NCI-H2107 (cell line): ENCODE results near the gene TMEM11.

Source experiments
- DNase-seq: peaks from one replicate; lab custom pipeline; 2025; lab: John Stamatoyannopoulos, UW

Gene TMEM11

GRCh38 chr17:21184570-21184969 is 29.4 kb downstream of the TMEM11 start:
- DNase-seq: no peak

- DNase-seq: no peak
These were observed 30.5 kb downstream of the TMEM11 start for GRCh38 chr17:21183468-21183867.

GRCh38 chr17:21177854-21178600 is 35.9 kb downstream of the TMEM11 start:
- no peak for DNase-seq

- DNase-seq: no peak
These were observed 36.6 kb downstream of the TMEM11 start for GRCh38 chr17:21177401-21177800.

GRCh38 chr17:21176773-21177395 is 37.1 kb downstream of the TMEM11 start:
- no peak for DNase-seq

- no peak for DNase-seq
These were observed 39.2 kb downstream of the TMEM11 start for GRCh38 chr17:21174713-21175112.

GRCh38 chr17:21174186-21174585 is 39.8 kb downstream of the TMEM11 start:
- no peak for DNase-seq

GRCh38 chr17:21173543-21173942 is 40.4 kb downstream of the TMEM11 start:
- DNase-seq: no peak

GRCh38 chr17:21172846-21173245 is 41.1 kb downstream of the TMEM11 start:
- DNase-seq: no peak

GRCh38 chr17:21171970-21172510 is 41.9 kb downstream of the TMEM11 start:
- no peak for DNase-seq

GRCh38 chr17:21171309-21171922 is 42.5 kb downstream of the TMEM11 start:
- no peak for DNase-seq

GRCh38 chr17:21170809-21171208 is 43.2 kb downstream of the TMEM11 start:
- DNase-seq: no peak

GRCh38 chr17:21169496-21169895 is 44.5 kb downstream of the TMEM11 start:
- DNase-seq: no peak

- no peak for DNase-seq
These were observed 45.5 kb downstream of the TMEM11 start for GRCh38 chr17:21168555-21168865.

GRCh38 chr17:21167303-21167702 is 46.7 kb downstream of the TMEM11 start:
- DNase-seq: no peak

- DNase-seq: no peak
These were observed 47.3 kb downstream of the TMEM11 start for GRCh38 chr17:21166595-21167210.

GRCh38 chr17:21165922-21166594 is 47.9 kb downstream of the TMEM11 start:
- DNase-seq: no peak

GRCh38 chr17:21164620-21165019 is 49.3 kb downstream of the TMEM11 start:
- no peak for DNase-seq

- DNase-seq: no peak
These were observed 49.7 kb downstream of the TMEM11 start for GRCh38 chr17:21164216-21164615.

- no peak for DNase-seq
These were observed 50.9 kb downstream of the TMEM11 start for GRCh38 chr17:21163101-21163500.

- no peak for DNase-seq
These were observed 51.6 kb downstream of the TMEM11 start for GRCh38 chr17:21162394-21162775.
